ENCODE data around the gene PBXIP1.

DNA sequence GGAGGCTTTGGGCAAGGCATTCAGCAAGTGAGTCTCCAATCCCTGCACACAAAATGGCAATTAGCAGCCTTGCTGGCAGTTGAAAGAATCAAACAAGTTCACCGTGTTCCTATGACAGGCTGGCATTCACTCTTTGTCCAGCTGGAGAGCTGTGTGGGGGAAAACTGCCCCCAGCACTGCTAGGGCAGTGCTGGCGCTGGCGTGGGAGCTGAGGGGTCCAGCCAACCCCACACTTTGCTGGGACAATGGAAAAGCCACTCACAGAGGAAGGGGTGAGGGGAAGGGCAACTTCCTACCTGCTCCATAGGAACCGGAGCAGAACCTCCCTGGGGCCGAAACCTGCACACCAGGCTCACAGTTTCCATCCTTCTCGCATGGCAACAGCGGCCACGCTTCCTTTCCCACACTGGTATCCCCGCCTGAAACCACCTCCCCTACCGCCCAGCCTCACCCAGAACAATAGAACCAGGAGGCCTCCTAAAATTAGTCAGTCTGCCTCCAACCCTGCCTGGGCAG lies 59.1 kb downstream of the PBXIP1 start:
- TF ChIP-seq POLR2AphosphoS5 (IDR thresholded peaks at IDR 0.05; ENCODE audit: low read depth, low read length) = no peak
- no peak for TF ChIP-seq TAF1 (IDR thresholded peaks at IDR 0.05; ENCODE audit: borderline replicate concordance, low read depth, low read length)
- no peak for TF ChIP-seq POLR2A (IDR thresholded peaks at IDR 0.05; ENCODE audit: low read depth, low read length)
